Kidney (tissue), 14 donors: Measurements from ENCODE around the gene MTAP. TPM values are rescaled to one million over a fixed set of nuclear protein-coding genes. Genes with fewer than 3 reads are reported as not detected.

ENCODE experiments used
- DNase-seq, 5 donors: peaks; one replicate each; pipeline ENCODE4 v3.0.0-alpha.2; 2013 to 2020
- FAIRE-seq: peaks from 2 replicates; lab custom pipeline; 2012; peaks lifted over from hg19 to GRCh38; lab: Jason Lieb, UNC
- H3K27ac ChIP-seq, 2 donors: one replicate each; pipeline ENCODE4 v1.7.0; 2013; ENCODE audit warnings: low read depth in 2 of 2, low read length in 2 of 2, inconsistent platforms in 1 of 2
- H3K27me3 ChIP-seq: one replicate; pipeline ENCODE4 v1.7.1; 2013; ENCODE audit warnings: low read length, inconsistent platforms; ENCODE audit not compliant: control insufficient read depth, insufficient read depth
- H3K36me3 ChIP-seq, 3 donors: one replicate each; pipeline versions ENCODE4 v1.7.0 to v1.7.1; 2013; ENCODE audit warnings: low read length in 3 of 3, control low read depth in 1 of 3, inconsistent platforms in 1 of 3; ENCODE audit not compliant: insufficient read depth in 3 of 3, control insufficient read depth in 2 of 3
- H3K4me1 ChIP-seq, 3 donors: one replicate each; pipeline versions ENCODE4 v1.7.0 to v1.7.1; 2013; ENCODE audit warnings: low read length in 3 of 3, inconsistent platforms in 1 of 3, low read depth in 1 of 3; ENCODE audit not compliant: control insufficient read depth in 2 of 3, insufficient read depth in 2 of 3
- H3K4me3 ChIP-seq, 3 donors: one replicate each; pipeline versions ENCODE4 v1.7.0 to v1.8.1; 2013; ENCODE audit warnings: low read length in 3 of 3, control low read depth in 1 of 3, inconsistent platforms in 1 of 3
- H3K9ac ChIP-seq, 3 donors: one replicate each; pipeline versions ENCODE4 v1.7.0 to v1.7.1; 2013; ENCODE audit warnings: low read length in 3 of 3, control low read depth in 1 of 3, inconsistent platforms in 1 of 3
- H3K9me3 ChIP-seq, 3 donors: one replicate each; pipeline versions ENCODE4 v1.7.0 to v1.7.1; 2013; ENCODE audit warnings: low read length in 3 of 3, control low read depth in 1 of 3, inconsistent platforms in 1 of 3; ENCODE audit not compliant: control insufficient read depth in 2 of 3, insufficient read depth in 1 of 3
- intact Hi-C: fragments of 100-400 bp; cut with DNase I; formaldehyde crosslinking; loops from one replicate; pipeline ENCODE4 v1.11.1; 2022
- polyA plus RNA-seq: library from polyadenylated mRNA; stranded (reverse); fragments of 350-450 nt; fragmentation: Illumina TruSeq; extraction: RNeasy Lipid Tissue Mini Kit (QIAGEN cat#74804); gene quantifications from one replicate; pipeline ENCODE4 v1.2.3, GENCODE V29; 2014; ENCODE audit warnings: low read depth, low replicate concordance; ENCODE audit not compliant: insufficient read depth
- total RNA-seq: library from RNA; stranded (reverse); fragmentation: NEBNext Ultra II Directional; extraction: Animal tissue kit (Norgen Biotek cat#: 25700); gene quantifications from one replicate; pipeline ENCODE4 v1.2.1, GENCODE V29; 2021
- TF ChIP-seq, protein P1 (sequence below): IDR thresholded peaks from 3 replicates; pipeline ENCODE4 v1.5.1; 2012; ENCODE audit warnings: mild to moderate bottlenecking, moderate library complexity, borderline replicate concordance; ENCODE audit not compliant: insufficient read depth; ENCODE audit errors: extremely low read depth
- donor health status: control.
- donor health status: control.
- donor health status: control.
- donor health status: control.
- donor health status: control.
- donor health status: DM: yes; HTN: yes; CAD: no.
- donor health status: Normal renal cell carcinoma (clear cell type).

MTAP gene
- total and polyA plus RNA-seq, 2 donors from 2014 or later = 11.2 to 42.4 TPM

- no peak for FAIRE-seq
- no peaks in the 10 kb centered on the region for H3K9me3 ChIP-seq
- no peaks in the 10 kb centered on the region for H3K27me3 ChIP-seq
- no peaks in the 10 kb centered on the region for H3K4me1 ChIP-seq
- no peak for DNase-seq
- H3K9ac ChIP-seq = no peak overlapping the region
- TF ChIP-seq, protein P1, sequence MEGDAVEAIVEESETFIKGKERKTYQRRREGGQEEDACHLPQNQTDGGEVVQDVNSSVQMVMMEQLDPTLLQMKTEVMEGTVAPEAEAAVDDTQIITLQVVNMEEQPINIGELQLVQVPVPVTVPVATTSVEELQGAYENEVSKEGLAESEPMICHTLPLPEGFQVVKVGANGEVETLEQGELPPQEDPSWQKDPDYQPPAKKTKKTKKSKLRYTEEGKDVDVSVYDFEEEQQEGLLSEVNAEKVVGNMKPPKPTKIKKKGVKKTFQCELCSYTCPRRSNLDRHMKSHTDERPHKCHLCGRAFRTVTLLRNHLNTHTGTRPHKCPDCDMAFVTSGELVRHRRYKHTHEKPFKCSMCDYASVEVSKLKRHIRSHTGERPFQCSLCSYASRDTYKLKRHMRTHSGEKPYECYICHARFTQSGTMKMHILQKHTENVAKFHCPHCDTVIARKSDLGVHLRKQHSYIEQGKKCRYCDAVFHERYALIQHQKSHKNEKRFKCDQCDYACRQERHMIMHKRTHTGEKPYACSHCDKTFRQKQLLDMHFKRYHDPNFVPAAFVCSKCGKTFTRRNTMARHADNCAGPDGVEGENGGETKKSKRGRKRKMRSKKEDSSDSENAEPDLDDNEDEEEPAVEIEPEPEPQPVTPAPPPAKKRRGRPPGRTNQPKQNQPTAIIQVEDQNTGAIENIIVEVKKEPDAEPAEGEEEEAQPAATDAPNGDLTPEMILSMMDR = no peak
- no peak overlapping the region for H3K4me3 ChIP-seq
- no peak overlapping the region for H3K27ac ChIP-seq
- no peaks in the 10 kb centered on the region for H3K36me3 ChIP-seq
- intact Hi-C loops = no loop called here
Measured at GRCh38 chr9:21941337-21941995, 139.0 kb downstream of the MTAP start.

GRCh38 chr9:21943464-21943863, 141.0 kb downstream of the MTAP start:
- H3K4me3 ChIP-seq = no peak overlapping the region
- TF ChIP-seq, protein P1 = no peak
- H3K9ac ChIP-seq = no peak overlapping the region
- no peak for DNase-seq
- no peaks in the 10 kb centered on the region for H3K4me1 ChIP-seq
- H3K27me3 ChIP-seq = no peaks in the 10 kb centered on the region
- H3K9me3 ChIP-seq = no peaks in the 10 kb centered on the region
- intact Hi-C loops = no loop called here
- no peak for FAIRE-seq
- H3K36me3 ChIP-seq = no peaks in the 10 kb centered on the region
- no peak overlapping the region for H3K27ac ChIP-seq

DNA sequence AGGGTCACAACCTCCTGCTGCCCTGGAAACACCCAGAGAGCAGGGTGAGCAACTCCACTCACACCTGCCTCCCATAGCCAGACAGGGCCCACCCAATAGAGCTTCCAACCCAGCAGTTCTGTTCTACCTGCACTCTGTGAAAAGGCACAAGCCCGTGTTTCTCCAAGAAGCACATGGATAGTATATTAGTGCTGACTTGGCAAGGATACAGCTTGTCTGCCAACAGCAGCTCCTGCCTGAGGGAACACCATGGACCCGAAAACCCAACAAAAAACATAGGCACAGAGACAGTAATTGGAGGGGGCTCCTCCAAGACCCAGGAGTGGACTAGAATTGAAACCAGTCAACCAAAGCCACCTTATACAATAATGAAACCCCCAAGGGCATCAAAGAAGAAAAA, 143.2 kb downstream of the MTAP start:
- no peaks in the 10 kb centered on the region for H3K9me3 ChIP-seq
- TF ChIP-seq, protein P1 = no peak
- no peaks in the 10 kb centered on the region for H3K4me1 ChIP-seq
- intact Hi-C loops = no loop called here
- H3K27me3 ChIP-seq = no peaks in the 10 kb centered on the region
- no peak overlapping the region for H3K9ac ChIP-seq
- no peak for FAIRE-seq
- H3K4me3 ChIP-seq = no peak overlapping the region
- H3K36me3 ChIP-seq = no peaks in the 10 kb centered on the region
- no peak overlapping the region for H3K27ac ChIP-seq
- no peak for DNase-seq
